AG10803 (cell line): ENCODE measurements around the gene KCNQ1OT1.

Experiments
- DNase-seq: peaks from one replicate; pipeline ENCODE4 v3.0.0; 2010; ENCODE audit warnings: low read depth
- H3K4me3 ChIP-seq: 2 replicates; pipeline ENCODE4 v1.5.1; 2011; ENCODE audit warnings: mild to moderate bottlenecking, low read length, control low read depth
- CTCF ChIP-seq: conservative IDR thresholded peaks from 2 replicates; pipeline ENCODE4 v1.5.1; 2011; ENCODE audit warnings: mild to moderate bottlenecking, low read length, control low read depth, inconsistent platforms

Gene KCNQ1OT1

DNA sequence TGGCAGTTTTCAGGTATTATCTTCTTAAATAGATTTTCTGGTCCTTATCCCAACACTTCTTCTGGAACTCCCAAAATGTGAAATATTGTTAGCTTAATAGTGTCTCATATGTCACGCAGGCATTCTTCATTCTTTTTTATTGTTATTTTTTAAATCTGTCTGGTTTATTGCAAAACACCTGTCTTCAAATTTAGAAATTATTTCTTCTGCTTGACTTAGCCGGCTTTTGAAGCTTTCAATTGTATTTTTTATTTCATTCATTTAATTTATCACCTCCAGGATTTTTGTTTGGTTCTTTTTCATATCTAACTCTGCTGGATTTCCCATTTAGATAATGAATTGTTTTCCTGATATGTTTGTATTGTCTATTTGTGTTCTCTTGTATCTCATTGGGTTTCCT lies 49.9 kb downstream of the KCNQ1OT1 start:
- no peak for DNase-seq
- no peak overlapping the region for H3K4me3 ChIP-seq
- no peak for TF ChIP-seq CTCF

GRCh38 chr11:2649400-2649799 lies 50.4 kb downstream of the KCNQ1OT1 start:
- no peak for TF ChIP-seq CTCF
- DNase-seq = no peak
- H3K4me3 ChIP-seq = no peak overlapping the region

- DNase-seq = no peak
- H3K4me3 ChIP-seq = no peak overlapping the region
- TF ChIP-seq CTCF = no peak
These were observed 51.8 kb downstream of the KCNQ1OT1 start for GRCh38 chr11:2647953-2648352.

- TF ChIP-seq CTCF = no peak
- H3K4me3 ChIP-seq = no peak overlapping the region
- DNase-seq = no peak
These were observed 52.6 kb downstream of the KCNQ1OT1 start for GRCh38 chr11:2647167-2647566.

- no peak overlapping the region for H3K4me3 ChIP-seq
- TF ChIP-seq CTCF = no peak
- no peak for DNase-seq
These were observed 54.0 kb downstream of the KCNQ1OT1 start for GRCh38 chr11:2645779-2646118.

DNA sequence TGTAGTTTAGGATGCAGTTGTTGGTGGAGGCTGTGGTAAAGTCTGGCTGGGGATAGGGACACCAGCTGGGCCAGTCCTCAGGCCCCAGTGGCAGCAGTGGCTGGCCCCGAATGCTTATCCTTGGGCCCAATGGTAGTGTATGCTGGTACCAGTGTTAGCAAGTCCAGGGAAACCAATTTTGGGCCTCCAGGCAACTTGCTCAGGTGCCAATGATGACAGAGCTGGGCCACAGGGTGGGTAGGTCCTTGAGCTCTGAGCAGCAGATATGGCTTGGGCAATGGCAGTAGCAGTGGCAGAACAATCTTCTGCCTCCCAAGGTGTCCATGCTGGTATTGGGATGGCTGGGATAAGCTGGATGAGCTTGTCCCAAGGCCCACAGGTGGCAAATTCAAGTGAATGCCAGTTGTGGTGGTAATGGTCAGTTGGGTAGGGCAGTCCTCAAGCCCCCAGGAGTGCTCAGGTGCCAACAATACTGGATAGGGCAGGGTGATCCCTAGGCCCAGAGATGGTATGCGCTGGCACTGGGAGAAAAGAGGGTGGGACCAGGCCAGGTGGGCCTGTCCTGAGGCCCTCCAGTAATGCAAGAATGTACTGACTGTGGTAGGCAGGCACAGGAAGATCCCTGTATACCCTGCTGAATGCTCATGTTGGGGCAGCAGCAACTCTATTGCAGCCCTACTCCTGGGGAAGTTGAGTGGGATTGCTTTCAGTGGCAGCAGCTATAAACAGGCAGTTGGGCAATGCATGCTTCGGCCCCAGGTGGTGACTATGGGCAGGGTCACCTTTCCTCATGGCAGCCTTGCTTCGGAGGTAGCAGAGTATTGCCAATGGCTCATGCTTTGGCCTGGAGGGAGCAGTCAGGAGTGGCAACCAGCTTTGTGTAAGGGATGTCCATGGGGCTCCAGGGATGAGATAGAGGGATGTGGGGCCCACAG lies 54.7 kb downstream of the KCNQ1OT1 start:
- TF ChIP-seq CTCF = no peak
- no peak for DNase-seq
- H3K4me3 ChIP-seq = no peak overlapping the region

DNA sequence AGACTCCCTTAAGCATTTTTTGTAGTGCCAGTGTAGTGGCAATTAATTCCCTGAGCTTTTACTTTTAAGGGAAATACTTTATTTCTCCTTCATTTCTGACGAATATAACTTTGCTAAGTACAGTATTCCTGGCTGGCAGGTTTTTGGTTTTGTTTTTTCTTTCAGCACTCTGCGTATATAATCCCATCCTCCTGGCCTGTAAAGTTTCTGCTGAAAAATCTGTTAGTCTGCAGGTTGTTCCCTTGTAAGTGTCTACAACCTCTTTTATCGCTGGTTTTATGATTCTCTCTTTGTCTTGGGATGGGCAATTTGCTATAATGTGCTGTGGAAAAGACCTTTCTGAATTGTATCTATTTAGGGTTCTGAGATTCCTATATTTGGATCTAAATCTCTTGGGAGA lies 56.0 kb downstream of the KCNQ1OT1 start:
- no peak for DNase-seq
- TF ChIP-seq CTCF = no peak
- no peak overlapping the region for H3K4me3 ChIP-seq
